Right ventricle myocardium inferior (tissue), 1 donor: ENCODE data around the gene C1QTNF1. TPM values are rescaled to one million over a fixed set of nuclear protein-coding genes. Genes with fewer than 3 reads are reported as not detected.
A peak's percentile ranks its signal among the peaks of the same experiment; 100 is the strongest.
"Not testable (repeated sequence)": the region's sequence is repeated elsewhere in the genome, so short reads cannot be mapped to it uniquely, and the experiment has no call there.

ENCODE experiments used
- ATAC-seq: fragments of 200-7000 bp; cut with Tn5 transposase; one replicate; pipeline ENCODE4 v1.9.1; 2020; ENCODE audit warnings: mild to moderate bottlenecking, moderate library complexity
- DNase-seq: peaks from one replicate; pipeline ENCODE4 v3.0.0; 2021; ENCODE audit errors: missing footprints
- intact Hi-C: fragments of 100-400 bp; cut with DNase I; formaldehyde crosslinking; loops from one replicate; pipeline ENCODE4 v1.11.0; 2022
- total RNA-seq: library from RNA; stranded (reverse); fragmentation: NEBNext Ultra II Directional; extraction: Animal tissue kit (Norgen Biotek cat#: 25700); gene quantifications from one replicate; pipeline ENCODE4 v1.2.1, GENCODE V29; 2021
- donor health status: DM: no; HTN: yes; CAD: no; lungs with severe emphysema.

C1QTNF1 gene
- total RNA-seq, 1 donor from 2014 or later = 240 TPM

GRCh38 chr17:79017546-79018369, 6.2 kb upstream of the C1QTNF1 start:
- ATAC-seq = no peak
- intact Hi-C loops = loop anchor here (2.0 kb wide), 1 partner anchor 65 kb away; no protein-coding TSS in a partner anchor
- DNase-seq = no peak

- no peak for ATAC-seq
- intact Hi-C loops = loop anchor here (2.0 kb wide), 1 partner anchor 64 kb away; no protein-coding TSS in a partner anchor
- no peak for DNase-seq
Observed at GRCh38 chr17:79018370-79018695, 5.6 kb upstream of the C1QTNF1 start.

- ATAC-seq (no peak), DNase-seq (no peak)
- intact Hi-C loops = loop anchor here (2.0 kb wide), 1 partner anchor 64 kb away; no protein-coding TSS in a partner anchor
Observed at GRCh38 chr17:79019261-79019631, 4.7 kb upstream of the C1QTNF1 start.

GRCh38 chr17:79019632-79020584, 4.1 kb upstream of the C1QTNF1 start:
- intact Hi-C loops = loop anchor here (2.0 to 5.0 kb wide), 3 partner anchors 55 to 372 kb away; partner anchors contain the start of gene ENGASE
- ATAC-seq (peak; percentile 51), DNase-seq (peak; percentile 86)

- no peak for DNase-seq
- intact Hi-C loops = loop anchor here (2.0 to 5.0 kb wide), 2 partner anchors 54 to 372 kb away; partner anchors contain the start of gene ENGASE
- ATAC-seq = no peak
Observed at GRCh38 chr17:79020631-79021301, 3.2 kb upstream of the C1QTNF1 start.

GRCh38 chr17:79021929-79022328, 2.0 kb upstream of the C1QTNF1 start:
- not testable (repeated sequence) for DNase-seq, ATAC-seq
- intact Hi-C loops = loop anchor here (2.0 to 5.0 kb wide), 3 partner anchors 25 to 370 kb away; partner anchors contain the start of gene ENGASE

GRCh38 chr17:79022507-79022991, 1.4 kb upstream of the C1QTNF1 start:
- peak; percentile 85 for DNase-seq
- ATAC-seq = peak; percentile 76
- intact Hi-C loops = loop anchor here (2.0 to 5.0 kb wide), 2 partner anchors 24 to 370 kb away; no protein-coding TSS in a partner anchor

GRCh38 chr17:79023180-79023705, 726 bp upstream of the C1QTNF1 start:
- DNase-seq = no peak
- peak; percentile 33 for ATAC-seq
- intact Hi-C loops = loop anchor here (2.0 to 5.0 kb wide), 2 partner anchors 24 to 369 kb away; no protein-coding TSS in a partner anchor

- intact Hi-C loops = loop anchor here (5.0 kb wide), 1 partner anchor 367 kb away; no protein-coding TSS in a partner anchor
- DNase-seq = no peak
- ATAC-seq = peak; percentile 53
Observed at GRCh38 chr17:79024901-79025737, 1.1 kb downstream of the C1QTNF1 start.

- intact Hi-C loops = loop anchor here (2.0 kb wide), 1 partner anchor 40 kb away; no protein-coding TSS in a partner anchor
- ATAC-seq = peak; percentile 1
- DNase-seq = no peak
Observed at GRCh38 chr17:79026376-79027273, 2.7 kb downstream of the C1QTNF1 start.

GRCh38 chr17:79027274-79027924, 3.4 kb downstream of the C1QTNF1 start:
- intact Hi-C loops = loop anchor here (2.0 kb wide), 1 partner anchor 41 kb away; no protein-coding TSS in a partner anchor
- DNase-seq (no peak), ATAC-seq (no peak)

- intact Hi-C loops = loop anchor here (2.0 kb wide), 1 partner anchor 41 kb away; no protein-coding TSS in a partner anchor
- DNase-seq = no peak
- ATAC-seq = no peak
Observed at GRCh38 chr17:79027925-79028491, 4.0 kb downstream of the C1QTNF1 start.

- intact Hi-C loops = no loop called here
- DNase-seq = no peak
- ATAC-seq = no peak
Observed at GRCh38 chr17:79028496-79029326, 4.7 kb downstream of the C1QTNF1 start.

GRCh38 chr17:79029327-79030009, 5.5 kb downstream of the C1QTNF1 start:
- no peak for DNase-seq

More at GRCh38 chr17:79029327-79030009, 5.5 kb downstream of the C1QTNF1 start:
- ATAC-seq = no peak
- intact Hi-C loops = no loop called here
